ENCODE results near the gene HS6ST1.

GRCh38 chr2:128361376-128362131 is 42.9 kb upstream of the HS6ST1 start:
- TF ChIP-seq, protein P1, sequence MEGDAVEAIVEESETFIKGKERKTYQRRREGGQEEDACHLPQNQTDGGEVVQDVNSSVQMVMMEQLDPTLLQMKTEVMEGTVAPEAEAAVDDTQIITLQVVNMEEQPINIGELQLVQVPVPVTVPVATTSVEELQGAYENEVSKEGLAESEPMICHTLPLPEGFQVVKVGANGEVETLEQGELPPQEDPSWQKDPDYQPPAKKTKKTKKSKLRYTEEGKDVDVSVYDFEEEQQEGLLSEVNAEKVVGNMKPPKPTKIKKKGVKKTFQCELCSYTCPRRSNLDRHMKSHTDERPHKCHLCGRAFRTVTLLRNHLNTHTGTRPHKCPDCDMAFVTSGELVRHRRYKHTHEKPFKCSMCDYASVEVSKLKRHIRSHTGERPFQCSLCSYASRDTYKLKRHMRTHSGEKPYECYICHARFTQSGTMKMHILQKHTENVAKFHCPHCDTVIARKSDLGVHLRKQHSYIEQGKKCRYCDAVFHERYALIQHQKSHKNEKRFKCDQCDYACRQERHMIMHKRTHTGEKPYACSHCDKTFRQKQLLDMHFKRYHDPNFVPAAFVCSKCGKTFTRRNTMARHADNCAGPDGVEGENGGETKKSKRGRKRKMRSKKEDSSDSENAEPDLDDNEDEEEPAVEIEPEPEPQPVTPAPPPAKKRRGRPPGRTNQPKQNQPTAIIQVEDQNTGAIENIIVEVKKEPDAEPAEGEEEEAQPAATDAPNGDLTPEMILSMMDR (IDR thresholded peaks at IDR 0.05; ENCODE audit: low read depth, low read length, missing input control), result no peak
- no peak for TF ChIP-seq HNF4G (IDR thresholded peaks at IDR 0.05)
